GM10266 (cell line): ENCODE results near the gene SPIRE1.
"Not testable (repeated sequence)": the region's sequence is repeated elsewhere in the genome, so short reads cannot be mapped to it uniquely, and the experiment has no call there.

Experiments
- DNase-seq: peaks from one replicate; pipeline ENCODE4 v3.0.0; 2012; ENCODE audit errors: extremely low spot score
- CTCF ChIP-seq: IDR thresholded peaks from 2 replicates; pipeline ENCODE4 v1.5.1; 2012; ENCODE audit warnings: mild to moderate bottlenecking, low read depth; ENCODE audit not compliant: control insufficient read depth, insufficient read depth; ENCODE audit errors: missing control alignments

Gene SPIRE1

GRCh38 chr18:12497839-12498238, 160.1 kb downstream of the SPIRE1 start:
- TF ChIP-seq CTCF, result no peak
- DNase-seq, result no peak

GRCh38 chr18:12497296-12497695, 160.6 kb downstream of the SPIRE1 start:
- DNase-seq, result no peak
- no peak for TF ChIP-seq CTCF

GRCh38 chr18:12492907-12493306, 165.0 kb downstream of the SPIRE1 start:
- no peak for TF ChIP-seq CTCF
- DNase-seq, result no peak

GRCh38 chr18:12491611-12492435, 166.1 kb downstream of the SPIRE1 start:
- DNase-seq, result no peak
- no peak for TF ChIP-seq CTCF

- TF ChIP-seq CTCF, result no peak
These were observed 172.3 kb downstream of the SPIRE1 start for GRCh38 chr18:12485479-12486105.

GRCh38 chr18:12481915-12482314, 176.0 kb downstream of the SPIRE1 start:
- not testable (repeated sequence) for DNase-seq

More at GRCh38 chr18:12485479-12486105, 172.3 kb downstream of the SPIRE1 start:
- DNase-seq, result no peak

- DNase-seq, result no peak
- no peak for TF ChIP-seq CTCF
These were observed 177.9 kb downstream of the SPIRE1 start for GRCh38 chr18:12479982-12480381.
